DND-41 (cell line): ENCODE results near the gene NEURL1B.

Experiments used
- CTCF ChIP-seq: IDR thresholded peaks from 2 replicates; pipeline ENCODE4 v1.5.1; 2012; ENCODE audit warnings: borderline replicate concordance, low read length, moderate library complexity, mild to moderate bottlenecking; ENCODE audit not compliant: poor library complexity, severe bottlenecking; ENCODE audit errors: extremely low read depth
- EZH2 ChIP-seq: IDR thresholded peaks from 3 replicates; pipeline ENCODE4 v1.6.1; 2012; ENCODE audit warnings: borderline replicate concordance, low read depth, mild to moderate bottlenecking, moderate library complexity, low read length, inconsistent platforms; ENCODE audit not compliant: severe bottlenecking

DNA sequence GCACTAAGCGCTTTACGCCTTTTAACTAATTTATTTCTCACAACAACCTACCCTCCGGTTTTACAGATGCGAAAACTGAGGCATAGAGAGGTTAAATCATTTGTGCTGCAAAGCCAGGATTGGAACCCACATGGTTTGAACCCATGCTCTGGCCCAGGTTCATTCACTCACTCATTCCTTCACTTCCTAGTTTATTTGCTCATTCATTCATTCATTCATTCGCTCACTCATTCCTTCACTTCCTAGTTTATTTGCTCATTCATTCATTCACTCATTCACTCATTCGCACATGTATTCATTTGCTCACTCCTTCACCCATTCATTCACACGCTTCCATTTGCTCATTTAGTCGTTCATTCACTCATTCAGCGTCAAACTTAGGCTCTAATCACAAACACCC is 29.4 kb downstream of the NEURL1B start:
- TF ChIP-seq CTCF (no peak), EZH2 (no peak)
